HG02852 (cell line): ENCODE data around the gene FGF19.

Experiments
- ATAC-seq: cut with Tn5 transposase; IDR thresholded peaks from one replicate; pipeline ENCODE4 v1.9.1; 2021; ENCODE audit warnings: mild to moderate bottlenecking, moderate library complexity; ENCODE audit not compliant: unreplicated experiment

Gene FGF19

DNA sequence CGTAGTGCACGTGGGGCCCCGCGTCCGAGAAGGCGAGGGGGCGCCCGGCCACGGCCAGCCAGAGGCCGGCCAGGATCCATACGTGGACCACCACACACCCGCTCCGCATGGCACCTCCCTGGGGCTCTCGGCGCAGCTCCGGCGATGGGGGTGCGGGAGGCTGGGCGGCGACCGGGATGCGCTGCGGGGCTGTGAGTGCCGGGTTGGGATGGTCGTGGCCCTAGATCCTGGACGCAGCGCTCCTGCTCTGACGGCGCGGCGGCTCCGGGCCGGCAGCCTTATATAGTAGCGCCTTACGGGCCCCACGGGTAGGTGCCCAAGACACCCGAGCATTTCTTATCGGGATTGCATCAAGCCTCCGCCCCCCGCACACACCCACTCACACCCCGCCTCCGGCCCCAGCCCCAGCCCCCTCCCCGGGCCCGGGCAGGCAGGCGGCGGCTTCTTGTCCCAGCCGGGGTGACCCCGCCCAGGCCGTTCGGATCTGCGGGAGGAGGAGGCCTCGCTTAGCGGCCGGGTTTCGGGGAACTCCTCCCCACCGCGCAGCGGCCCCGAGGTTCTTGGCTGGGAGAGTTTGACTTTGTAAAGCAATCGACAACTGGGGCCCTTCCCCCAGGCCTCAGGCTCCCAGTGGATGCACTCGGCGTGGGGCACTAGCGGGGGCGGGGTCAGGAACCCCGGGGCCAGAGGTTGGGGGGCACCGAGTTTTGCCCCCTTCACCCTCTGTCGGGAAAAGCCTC, at the start of gene FGF19:
TSS of gene FGF19 (minus strand) at position 255 of the 740 bp plus-strand sequence. CDS start at position 109, 146 bp downstream.
- no peak for ATAC-seq

DNA sequence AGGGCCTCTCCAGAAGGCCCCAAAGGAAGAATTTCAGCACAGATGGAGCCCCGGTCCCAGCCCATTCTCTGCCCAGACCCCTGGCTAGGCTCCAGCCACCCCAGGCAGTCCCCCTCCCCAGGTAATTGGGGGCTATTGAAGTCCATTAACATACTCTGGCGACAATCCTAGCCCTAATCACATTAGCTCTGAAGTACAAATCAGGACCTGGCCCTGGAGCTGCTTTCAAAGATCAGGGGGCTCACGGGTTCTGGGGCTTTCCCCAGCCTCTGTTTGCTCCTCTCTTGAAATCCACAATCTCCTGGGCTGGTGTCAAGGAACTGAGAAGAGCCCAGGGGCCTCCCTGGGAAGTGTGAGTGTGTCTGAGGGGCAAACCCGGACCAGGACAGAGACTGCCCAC, 49.1 kb upstream of the FGF19 start:
- ATAC-seq = no peak

- no peak for ATAC-seq
Observed at GRCh38 chr11:69750875-69751597, 47.2 kb upstream of the FGF19 start.

DNA sequence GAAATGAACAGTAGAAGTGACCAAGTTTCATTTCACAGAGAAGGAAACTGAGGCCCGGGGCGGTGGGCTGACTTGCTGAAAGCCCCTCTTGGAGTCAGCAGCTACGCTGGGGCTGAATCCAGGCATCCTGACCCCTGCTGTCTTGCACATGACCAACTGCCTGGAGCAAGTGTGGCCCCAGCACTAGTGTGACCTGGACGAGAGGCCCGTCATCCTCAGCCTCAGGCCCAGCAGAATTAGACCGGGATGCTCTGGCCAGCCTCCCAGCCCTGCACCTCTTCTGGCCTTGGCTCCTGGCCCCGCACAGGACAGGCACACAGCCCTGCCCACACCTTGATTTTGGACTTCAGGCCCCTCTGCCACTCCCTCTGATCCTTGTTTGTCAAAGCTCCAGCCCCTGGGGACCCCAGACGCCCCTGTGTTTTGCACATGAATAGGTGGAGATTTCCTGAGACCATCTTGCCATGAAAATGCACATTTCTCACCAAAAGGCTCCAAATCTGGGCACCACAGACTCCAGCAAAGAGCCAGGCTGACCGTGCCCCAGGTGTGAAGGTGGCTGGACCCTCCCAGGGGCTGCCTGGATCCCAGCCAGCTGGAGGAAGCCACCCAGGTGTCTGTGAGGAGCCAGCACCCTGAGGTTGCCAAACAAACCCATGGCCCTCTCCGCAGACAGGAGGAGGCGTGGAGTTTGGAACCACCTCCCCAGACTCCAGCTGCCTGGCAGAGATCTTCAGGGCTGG, 46.5 kb upstream of the FGF19 start:
- ATAC-seq = no peak

GRCh38 chr11:69748637-69749036, 44.8 kb upstream of the FGF19 start:
- no peak for ATAC-seq

DNA sequence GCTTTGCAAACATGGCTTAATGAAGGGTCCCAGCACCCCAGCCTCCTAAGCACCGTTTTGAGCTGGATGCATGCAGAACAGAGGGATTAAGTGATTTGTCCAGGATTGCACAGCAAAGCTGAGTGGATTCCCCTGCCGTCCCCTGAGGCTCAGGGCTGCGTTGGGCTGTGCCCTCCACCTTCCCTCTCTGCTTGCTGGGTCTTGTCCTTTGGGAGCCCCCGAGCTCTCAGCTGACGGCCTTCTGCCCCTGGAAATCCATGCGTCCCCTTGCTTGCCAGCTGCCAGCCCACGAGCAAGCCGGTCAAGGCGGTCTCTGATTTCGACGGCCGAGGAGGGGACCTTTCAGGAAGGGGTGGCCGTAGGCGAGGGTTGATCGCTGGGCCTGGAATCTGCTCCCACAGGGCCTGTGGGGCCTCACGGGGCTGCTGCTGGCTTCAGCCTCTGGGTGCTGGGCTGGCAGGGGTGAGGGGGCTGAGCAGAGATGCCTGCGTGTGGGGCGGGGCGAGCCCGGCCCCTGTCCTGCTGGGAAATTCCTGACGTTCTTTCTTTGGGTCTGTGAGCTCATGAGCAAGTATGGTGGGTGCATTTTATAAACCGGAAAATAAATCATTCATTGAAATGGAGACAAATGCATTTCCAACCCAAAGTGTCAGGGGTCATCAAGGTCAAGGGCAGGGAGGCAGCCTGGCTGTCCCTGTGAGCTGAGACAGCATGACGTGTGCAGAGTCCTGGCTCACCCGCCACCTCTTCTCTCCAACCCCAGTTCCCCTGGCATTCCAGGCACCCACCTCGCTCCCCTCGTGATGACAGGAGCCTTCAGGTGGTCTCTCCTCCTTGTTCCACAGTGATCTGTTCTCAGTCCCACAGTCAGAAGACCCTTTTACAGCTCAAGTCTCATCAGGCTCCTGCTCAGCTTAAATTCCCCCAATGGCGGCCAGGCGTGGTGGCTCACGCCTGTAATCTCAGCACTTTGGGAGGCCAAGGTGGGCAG, 43.2 kb upstream of the FGF19 start:
- ATAC-seq = no peak

DNA sequence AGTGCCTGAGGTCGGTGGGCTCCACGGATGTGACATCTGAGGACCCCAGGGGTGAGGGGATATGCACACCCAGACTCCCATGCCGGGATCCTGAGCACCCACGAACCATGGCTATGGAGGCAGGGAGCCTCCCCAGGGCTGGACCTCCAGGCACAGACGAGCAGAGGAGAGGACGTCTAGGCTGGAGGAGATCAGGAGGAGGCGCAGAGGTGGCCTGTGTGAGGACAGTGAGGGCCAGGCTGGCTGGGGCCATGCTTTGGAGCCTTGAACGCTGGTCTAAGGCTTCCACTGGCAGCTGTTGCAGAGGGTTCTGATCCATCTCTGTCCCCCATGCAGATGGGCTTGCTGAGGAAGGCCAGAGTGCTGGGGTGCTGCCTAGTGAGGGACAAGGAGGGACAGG, 42.3 kb upstream of the FGF19 start:
- ATAC-seq = no peak

DNA sequence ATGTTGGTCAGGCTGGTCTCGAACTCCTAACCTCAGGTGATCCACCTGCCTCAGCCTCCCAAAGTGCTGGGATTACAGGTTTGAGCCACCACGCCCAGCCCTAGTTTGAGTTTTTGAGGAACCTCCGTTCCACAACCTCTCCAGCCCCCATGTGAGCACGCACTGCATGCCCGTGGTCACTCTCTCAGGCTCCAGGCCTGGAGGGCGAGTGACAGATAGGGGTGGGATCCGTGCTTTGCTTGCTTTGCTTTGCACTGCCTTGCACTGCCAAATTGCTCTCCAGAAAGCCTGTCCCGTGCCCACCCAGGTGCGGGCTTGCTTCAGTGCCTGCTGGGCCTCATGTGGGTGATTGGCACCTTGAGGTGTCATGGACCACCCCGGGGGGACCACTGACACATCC, 41.4 kb upstream of the FGF19 start:
- ATAC-seq = no peak

GRCh38 chr11:69744435-69744834, 40.6 kb upstream of the FGF19 start:
- ATAC-seq = no peak

DNA sequence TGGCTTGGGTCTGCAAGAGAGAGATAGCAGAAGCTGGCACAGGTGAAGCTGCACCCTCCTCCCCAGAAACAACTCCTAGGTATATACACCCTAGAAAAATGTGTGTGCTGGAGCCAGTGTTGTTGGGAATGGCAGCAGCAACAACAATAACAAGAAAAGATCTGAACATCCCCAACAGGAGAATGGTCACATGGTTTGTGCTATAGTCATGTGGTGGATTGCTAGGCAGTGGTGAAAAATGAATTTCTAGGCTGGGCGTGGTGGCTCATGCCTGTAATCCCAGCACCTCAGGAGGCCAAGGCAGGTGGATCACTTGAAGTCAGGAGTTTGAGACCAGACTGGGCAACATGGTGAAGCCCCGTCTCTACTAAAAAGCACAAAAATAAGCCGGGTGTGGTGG, 31.0 kb upstream of the FGF19 start:
- ATAC-seq = no peak

- no peak for ATAC-seq
Observed at GRCh38 chr11:69734367-69734766, 30.5 kb upstream of the FGF19 start.

GRCh38 chr11:69732910-69733309, 29.1 kb upstream of the FGF19 start:
- no peak for ATAC-seq

- ATAC-seq = no peak
Observed at GRCh38 chr11:69731110-69731509, 27.3 kb upstream of the FGF19 start.

GRCh38 chr11:69730500-69730899, 26.7 kb upstream of the FGF19 start:
- no peak for ATAC-seq

GRCh38 chr11:69729252-69729651, 25.4 kb upstream of the FGF19 start:
- no peak for ATAC-seq

DNA sequence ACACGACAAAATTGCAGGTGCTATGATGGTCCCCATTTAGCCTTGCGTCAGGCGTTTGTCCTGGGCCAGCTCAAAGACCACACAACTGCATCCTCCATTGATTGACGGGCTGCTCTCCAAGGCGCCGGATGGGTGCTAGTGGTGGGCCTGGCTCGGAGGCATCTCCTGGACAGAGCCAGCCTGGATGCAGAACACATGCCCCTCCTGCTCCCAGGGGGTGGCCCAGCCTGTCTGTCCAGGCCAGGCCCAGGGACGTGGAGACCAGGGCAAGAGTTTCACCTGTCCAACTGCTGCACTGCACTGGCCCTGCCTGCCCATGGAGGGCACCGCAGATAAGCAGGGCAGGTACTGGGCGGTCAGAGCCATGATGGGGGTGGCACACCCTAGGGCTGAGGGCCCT, 23.4 kb upstream of the FGF19 start:
- ATAC-seq = no peak

DNA sequence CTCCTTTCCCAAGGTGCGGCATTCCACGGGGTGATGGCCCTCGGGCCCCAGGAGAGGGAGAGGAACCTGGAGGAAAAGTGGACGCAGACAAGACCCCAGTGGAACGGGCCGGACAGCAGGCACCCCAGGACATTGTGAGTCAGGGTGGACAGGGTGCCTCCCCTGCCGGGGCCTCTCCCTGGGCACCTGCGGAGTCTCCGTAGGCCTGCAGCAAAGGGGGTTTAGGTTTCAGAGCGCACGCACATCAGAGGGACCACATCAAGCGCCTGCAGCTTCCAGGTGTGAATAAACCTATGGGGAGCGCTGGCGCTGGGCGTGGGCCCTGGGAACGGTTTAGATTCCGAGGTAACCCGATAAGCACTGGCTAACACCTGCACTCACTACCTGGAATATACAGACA, 22.7 kb upstream of the FGF19 start:
- no peak for ATAC-seq

DNA sequence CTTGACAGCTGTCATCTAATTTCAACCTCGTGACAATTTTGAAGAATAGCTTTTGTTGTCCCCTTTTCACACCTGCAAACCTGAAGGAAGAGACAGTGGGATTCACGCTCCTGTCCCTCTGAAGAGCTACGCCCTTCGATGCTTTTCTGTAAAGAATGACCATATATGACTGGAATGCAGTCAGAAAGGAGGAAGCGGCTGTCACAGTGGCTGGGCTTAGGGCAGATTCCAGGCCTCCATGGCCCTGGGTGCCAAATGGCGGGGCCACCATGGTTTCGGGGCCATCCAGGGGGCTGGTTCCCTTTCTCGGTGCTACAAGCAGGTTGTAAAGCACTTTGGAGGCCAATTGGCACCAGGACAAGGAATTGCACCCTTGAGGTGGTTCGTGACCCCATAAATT, 22.2 kb upstream of the FGF19 start:
- ATAC-seq = no peak

DNA sequence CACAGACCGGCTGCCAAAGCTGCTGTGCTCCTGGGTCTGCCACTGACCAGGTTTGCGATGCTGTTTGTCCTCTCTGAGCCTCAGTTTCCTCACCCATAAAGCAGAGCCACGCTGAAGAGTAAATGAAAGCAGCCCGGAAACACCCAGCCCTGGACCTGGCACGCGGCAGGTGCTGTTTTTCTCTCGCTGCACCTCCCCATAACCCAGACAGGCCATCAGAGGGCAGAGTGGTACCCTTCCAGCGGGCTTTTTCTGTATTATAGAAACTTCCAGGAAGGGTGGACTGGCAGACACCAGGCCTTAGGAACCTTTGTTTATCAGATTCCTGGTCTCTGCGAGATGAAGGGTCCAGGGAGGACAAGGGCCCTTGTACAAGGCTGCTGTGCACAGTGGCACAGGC, 17.9 kb upstream of the FGF19 start:
- ATAC-seq = no peak

DNA sequence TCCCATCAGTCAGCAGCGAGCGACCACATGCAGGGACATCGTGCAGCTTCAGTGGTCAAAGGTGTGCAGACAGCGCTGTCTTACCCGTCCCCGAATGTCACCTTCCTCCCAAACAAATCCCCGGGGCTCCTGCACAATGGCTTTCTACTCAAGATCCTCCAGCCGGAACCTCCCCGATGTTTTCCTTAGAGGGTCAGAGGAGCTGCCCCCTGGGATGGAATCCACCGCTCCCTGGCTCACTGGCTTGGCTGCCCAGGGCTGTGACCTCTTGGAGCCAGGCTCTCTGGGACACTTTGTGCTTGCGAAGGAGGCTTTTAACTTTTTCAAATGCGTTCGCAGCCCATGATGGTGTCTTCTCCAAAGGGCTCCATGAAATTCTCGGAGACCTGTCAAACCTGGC, 17.3 kb upstream of the FGF19 start:
- no peak for ATAC-seq

- ATAC-seq = no peak
Observed at GRCh38 chr11:69718912-69719311, 15.1 kb upstream of the FGF19 start.
